Endometrium (tissue), 2 donors: ENCODE data around the gene VAT1L.
"Not testable (repeated sequence)": the region's sequence is repeated elsewhere in the genome, so short reads cannot be mapped to it uniquely, and the experiment has no call there.

Experiments
- FAIRE-seq: peaks from 2 replicates; lab custom pipeline; 2012; peaks lifted over from hg19 to GRCh38; lab: Jason Lieb, UNC
- donor health status: control.
- donor health status: control.

Gene VAT1L

DNA sequence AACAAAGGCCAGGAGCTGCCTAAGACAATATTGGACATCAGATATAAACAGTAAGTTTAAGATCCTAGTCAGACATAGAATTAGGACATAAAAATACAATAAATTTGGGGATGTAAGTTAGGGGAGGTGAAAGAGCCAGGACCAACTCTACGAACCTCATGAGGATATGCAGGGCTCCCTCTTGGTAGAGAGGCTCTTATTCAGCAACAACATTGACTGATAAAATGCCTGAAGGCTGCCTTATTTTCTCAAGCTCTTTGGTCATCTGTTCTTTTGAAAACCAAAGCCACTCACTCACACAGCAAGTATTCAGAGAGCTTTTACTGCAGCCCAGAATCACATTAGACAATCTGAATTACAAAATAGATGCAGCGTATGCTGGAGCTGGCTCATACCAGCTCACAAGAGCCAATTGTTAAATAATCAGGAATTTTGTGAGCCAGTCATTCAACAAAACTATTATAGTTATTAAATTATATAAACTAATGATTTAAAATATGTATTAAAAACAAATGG is 125.4 kb downstream of the VAT1L start:
- FAIRE-seq, result no peak

DNA sequence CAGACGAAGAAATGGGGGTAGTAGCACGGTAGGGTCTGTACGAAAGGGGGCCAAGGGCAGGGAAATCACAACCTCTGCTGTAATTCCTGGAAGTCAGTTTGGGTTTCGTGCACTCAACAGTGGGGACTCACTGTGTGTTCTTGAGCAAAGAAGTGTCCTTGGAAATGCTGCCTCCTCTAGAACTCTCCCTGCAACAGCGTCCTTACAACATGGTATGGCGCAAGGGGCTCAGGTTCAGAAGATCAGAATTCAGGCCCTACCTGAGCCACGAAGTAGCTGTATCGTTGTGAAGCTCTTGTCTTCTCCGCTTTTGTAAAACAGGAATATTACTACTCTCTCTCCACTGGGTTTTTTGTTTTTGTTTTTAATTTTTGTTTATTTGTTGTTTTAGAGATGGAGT is 127.7 kb downstream of the VAT1L start:
- no peak for FAIRE-seq

DNA sequence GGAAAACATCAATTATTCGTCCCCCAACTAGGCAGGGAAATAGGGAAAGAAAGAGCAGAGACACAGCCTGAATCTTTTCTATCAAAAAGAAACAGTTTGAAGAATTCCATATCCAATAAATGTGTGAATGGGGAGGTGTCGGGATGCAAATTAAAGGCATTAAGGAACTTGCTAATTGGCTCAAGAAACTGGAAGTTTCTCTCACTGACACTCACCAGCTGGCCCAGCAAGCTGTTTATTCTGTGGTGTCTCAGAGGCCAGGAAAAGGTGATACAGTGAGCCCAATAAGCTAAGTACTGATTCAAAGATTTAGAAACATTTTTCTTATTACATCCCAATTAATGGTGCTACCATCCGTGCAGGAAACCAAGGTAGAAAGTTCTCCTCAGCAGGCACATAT is 129.6 kb downstream of the VAT1L start:
- FAIRE-seq, result no peak

DNA sequence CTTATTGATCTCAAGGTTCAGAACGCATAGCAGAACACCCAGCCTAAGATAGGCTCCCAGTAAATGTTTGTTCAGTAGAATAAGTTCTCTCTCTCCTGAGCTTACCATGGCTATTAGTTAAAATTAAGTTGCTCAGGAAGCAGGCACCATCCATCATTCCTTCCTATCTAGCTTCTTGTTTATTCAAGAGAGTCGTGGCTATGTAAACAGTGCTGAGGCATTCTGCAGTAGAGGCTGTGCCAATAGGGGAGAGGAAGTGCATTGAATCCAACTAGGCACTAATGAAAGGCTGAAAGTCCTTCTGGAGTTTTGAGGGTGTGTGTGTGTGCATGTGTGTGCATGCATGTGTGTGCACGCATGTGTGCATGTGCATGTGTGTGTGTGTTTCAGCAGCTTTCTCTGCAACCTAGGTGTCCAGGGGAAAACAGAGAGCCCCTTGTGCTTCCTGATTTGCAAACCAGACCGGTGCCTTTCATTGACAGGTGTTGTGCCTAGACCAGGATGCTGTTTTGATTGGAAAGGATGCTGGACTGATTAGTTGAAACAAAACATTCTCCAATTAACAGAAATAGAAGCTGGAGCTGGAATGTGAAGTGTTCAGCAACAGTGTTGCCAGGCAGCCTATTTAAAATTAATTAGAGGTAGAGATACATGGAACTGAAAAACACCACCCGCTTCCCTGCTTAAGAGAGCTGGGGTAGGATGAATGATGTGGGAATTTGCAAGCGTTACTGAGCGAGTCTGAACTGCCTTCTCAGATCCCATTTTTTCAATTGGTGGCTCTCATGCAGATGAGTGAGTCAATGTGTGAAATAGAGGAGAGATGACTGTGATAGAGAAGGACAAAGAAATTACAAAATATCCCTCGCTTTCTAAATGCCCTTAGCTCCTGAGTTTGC is 130.7 kb downstream of the VAT1L start:
- no peak for FAIRE-seq

DNA sequence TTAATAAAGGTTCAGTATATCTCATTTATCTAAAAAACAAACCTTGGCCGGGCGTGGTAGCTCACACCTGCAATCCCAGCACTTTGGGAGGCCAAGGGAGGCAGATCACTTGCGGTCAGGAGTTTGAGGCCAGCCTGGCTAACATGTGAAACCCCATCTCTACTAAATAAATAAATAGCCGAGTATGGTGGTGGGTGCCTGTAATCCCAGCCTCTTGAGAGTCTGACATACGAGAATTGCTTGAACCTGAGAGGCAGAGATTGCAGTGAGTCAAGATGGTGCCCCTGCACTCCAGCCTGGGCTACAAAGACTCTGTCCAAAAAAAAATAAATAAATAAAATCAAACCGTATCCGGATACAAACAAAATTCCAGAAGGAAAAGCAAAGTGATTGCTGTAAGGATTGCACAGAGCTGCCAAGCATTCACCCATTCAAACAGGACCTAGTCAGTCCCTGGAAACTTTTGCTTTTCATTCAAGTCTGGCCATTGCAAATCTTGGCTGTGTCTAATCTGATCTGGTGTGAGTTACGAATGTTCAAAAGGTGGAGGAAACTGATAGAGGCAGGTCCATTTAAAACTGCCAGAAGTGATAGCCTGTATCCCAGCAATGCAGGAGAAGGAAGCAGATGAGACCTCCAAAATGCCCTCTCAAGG is 131.5 kb downstream of the VAT1L start:
- no peak for FAIRE-seq

DNA sequence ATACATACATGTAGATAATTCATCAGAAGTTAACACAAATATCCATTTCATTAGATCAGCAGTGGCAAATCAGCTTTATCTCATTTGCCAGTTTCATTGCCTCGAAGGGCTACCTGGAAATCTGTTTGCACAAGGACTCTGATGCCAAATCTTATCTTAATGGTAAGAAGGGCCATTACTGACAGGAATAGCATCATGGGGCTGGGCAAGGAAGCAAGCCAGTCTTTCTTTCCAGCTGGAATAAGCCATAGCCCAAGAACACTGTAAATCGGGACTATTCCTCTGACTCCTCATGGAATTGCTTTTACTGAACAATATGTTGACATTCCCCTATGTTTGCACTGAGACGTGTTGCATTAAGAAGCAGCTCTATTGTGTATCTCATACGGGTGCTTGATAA is 132.6 kb downstream of the VAT1L start:
- FAIRE-seq, result no peak

DNA sequence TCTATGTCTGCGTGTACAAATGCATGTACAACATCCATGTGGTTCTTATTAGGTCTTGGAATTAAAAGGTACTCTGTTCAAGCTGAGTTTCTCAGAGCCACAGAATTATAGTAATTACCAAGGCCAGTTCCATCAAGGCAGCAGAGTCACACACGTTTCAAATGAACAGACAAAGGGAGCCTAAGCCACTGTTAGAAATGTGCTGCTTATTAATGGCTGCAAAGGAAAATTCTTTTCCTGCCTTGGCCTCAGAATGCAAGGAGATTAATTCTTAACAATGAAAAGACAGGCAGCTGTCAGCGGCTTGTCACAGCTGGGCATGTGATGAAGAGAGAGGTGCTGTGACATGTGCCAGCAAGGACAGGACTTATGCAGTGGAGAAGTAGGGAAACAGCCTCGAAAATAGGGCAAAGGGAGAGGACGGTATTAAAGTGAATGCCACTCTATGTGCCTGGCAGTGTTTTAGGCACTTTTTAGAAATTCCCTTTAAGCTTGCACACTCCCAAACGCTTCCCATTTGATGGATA is 133.9 kb downstream of the VAT1L start:
- no peak for FAIRE-seq

DNA sequence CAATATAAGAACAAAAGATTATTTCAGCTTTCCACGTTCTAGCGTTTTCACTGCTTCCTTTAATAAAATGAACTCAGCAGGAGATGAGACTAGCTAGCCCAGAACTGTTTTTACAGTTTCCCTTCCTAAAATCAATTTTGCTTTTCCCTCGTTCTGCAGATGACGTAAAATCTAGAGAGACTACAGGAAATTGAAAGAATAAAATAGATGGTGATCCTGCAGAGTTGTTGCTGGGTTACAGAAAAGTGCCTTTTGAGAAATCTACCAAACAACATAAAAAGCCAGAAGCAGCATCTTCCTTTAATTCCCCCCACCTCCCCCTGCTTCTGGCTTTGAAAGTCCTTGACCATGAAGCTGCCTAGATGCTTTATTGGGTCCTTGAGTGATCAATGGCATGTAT is 137.2 kb downstream of the VAT1L start:
- no peak for FAIRE-seq

DNA sequence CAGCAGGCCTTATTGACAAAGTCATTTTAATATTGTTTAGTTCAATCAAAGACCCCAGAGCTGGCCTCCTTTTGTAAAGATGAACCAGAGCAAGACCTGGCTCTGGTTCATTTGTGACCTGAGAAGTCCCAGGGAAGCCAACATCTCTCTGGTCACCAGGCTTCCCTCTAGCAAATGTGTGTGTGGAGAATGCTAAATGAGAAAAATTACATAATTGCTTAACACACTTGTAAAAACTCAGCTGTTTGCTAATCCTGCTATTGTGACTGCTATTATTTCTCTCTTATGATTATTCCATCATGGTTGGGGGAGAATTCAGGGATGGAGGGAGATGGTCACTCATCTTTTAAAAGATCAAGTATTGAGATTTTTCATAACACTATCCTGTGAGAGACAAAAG is 139.7 kb downstream of the VAT1L start:
- no peak for FAIRE-seq

DNA sequence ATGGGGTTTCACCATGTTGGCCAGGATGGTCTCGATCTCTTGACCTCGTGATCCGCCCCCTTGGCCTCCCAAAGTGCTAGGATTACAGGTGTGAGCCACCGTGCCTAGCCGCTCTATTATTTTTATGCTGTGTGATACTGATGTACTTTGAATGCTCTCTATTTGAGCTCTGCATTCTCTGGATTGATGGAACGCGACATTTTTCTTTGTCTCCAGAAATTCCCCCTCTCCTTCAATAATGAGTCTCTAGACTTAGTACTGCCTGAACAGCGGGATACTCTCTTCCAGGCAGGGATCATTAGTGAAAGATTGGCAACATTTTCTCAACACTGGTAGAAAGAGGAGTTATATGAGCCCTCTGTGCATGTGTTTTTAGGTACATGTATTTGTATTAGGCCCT is 140.6 kb downstream of the VAT1L start:
- FAIRE-seq, result no peak

DNA sequence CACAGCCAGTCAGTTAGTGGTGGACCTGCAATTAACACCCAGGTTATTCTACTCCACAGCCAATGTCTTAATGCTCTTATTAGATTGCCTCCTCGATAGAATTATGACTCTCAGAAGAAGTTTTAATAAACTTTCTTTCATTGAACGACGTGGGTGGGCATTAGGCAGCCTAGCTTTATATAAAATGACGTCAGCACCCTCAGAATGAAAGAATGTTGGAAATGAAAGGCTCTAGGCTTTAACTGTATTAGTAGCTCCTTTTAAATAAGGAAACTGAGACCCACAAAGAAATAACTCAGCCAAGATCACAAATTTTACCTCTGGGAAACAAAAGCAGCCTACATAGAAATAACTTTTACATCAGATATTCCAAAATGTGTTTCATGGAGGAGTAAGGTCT is 142.7 kb downstream of the VAT1L start:
- no peak for FAIRE-seq

DNA sequence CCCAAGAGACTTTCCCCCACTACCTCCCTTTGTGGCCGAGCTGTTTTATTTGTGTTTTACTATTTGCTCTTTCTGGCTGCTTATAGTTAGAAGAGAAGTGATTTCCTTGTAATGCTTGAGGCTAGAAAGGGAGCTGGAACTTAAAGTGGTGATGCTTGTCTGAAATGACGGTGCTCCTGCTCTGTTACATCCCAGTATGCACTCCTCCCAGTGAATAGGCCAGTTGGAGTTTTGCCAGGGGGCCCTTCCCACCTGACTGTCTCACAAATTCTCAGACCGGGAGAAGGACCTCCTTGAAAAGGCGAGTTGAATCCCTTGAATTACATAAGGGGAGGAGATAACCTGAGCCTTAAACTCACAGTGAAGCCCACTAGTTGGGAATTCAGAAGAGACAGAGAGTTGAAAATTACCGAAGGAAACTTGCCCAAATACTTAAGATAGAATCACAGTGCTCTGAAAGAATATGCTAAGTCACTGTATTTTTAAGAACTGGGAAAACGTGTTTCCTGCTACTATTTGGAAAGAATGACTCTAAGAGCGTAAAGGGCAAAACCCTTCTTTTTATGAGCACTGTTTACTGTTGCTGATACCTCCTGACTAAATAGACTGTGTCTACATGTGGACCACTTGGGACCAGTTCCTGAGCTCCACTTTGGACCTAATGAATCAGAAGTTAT is 149.2 kb downstream of the VAT1L start:
- no peak for FAIRE-seq

DNA sequence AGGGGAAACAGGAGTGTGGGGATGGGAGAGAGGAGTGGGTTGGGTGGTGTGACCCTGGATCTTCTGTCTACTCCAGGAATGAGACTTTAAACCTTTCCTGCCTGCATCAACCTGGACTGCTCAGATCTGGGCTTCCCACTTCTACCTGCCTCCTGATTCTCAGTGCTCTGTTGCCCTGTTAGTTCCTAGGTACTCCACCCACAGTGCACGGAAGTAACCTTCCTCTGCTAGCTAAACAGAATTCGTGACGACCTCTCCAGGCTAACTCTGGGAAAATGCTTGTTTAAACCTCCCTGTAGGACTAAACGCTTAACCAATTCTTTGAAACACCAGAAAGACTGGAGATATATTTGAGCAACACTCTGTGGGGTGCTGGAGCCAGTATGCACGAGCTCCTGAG is 150.5 kb downstream of the VAT1L start:
- FAIRE-seq, result no peak

DNA sequence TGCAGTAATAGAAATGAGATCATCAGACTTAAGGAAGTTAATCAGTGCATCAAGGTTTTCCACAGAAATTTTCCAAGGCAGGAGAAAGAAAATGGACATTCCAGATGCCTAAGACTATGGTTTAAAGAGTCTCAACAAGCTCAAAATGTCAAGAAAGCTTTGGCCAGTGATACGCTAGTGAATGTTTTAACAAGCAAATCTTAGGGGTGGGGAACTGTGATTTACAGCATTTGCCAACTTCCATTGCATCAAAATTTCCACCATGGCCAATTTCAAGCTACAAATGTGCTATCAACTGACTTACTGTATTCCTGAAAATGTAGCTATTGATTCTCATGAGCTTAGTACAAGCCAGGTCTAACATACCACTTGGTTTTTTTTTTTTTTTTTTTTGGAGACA is 151.6 kb downstream of the VAT1L start:
- FAIRE-seq, result no peak

DNA sequence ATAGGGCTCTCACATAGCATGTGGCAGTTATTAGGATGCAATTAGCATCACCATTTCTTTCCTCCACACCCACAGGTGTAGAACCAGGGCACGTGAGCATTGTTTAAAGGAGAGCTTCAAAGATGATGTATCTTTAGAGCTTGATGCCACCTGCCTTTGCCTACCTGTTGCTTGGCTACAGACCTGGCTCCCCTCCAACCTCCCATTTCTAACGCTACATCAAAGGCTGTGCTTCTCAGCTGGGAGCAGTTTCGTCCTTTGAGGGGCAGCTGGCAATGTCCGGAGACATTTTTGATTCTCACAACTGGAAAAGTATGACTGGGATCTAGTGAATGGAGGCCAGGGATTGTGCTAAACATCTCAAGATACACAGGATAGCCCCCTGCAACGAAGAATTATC is 155.4 kb downstream of the VAT1L start:
- FAIRE-seq, result no peak

DNA sequence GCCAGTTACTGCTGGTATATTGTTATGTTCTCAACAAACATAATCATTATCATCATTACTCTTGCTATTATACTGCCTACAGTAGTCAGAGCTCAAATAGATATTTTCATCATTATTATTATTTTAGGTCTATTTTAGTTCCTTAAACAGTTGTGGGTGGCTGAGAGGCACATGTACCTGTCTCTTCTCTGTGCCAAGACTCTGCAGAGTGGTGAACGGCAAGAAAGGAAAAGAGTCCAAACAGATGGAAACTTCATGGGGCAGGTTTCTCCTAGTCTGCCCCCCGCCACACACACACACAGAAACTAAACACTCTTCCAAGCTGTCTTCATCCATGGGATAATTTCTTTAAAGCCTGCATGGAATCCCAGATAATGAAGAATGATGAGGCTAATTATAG is 156.3 kb downstream of the VAT1L start:
- no peak for FAIRE-seq

DNA sequence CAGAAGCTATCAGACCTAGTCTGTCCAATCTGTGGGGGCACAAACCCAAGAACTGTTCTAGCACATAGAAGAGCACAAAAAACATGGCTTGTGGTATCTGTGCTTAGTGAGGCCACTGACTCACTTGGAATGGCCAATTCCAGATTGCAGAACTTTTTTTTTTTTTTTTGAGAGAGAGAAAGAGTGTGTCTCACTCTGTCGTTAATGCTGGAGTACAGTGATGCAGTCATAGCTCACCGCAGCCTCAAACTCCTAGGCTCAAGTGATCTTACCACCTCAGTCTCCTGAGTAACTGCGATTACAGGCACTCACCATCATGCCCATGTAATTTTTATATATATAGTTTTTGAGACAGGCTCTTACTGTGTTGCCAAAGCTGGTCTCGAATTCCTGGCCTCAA is 156.8 kb downstream of the VAT1L start:
- no peak for FAIRE-seq

DNA sequence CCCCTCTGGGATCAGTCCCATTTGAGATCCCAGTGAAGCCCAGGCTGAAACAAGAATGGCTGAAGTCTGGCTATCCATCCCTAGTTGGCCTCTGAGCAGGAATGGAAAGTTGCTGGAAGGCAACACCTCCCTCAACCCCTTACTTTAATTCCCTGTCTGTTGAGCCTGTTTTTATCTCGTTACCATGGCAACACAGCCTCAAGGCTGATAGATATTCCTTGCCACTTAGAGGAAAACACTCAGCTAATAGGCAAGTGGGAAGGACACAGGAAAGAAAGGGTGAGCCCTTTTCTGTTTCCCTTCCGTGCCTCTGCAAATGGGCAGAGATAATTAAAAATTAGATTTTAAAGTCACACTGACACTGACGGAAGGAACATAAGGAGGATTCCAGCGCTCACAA is 158.5 kb downstream of the VAT1L start:
- no peak for FAIRE-seq

DNA sequence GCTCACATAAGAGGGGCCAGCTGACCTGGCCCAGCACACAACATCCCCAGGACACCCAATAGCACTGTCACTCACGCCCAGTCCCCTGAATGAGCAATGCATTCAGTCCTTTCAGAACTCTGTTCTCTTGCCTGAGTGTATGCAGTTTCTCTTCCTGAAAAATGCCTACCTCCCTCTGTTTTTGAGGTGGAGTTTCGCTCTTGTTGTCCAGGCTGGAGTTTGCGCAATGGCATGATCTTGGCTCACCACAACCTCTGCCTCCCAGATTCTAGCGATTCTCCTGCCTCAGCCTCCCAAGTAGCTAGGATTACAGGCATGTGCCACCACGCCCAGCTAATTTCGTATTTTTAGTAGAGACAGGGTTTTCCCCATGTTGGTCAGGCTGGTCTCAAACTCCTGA is 159.2 kb downstream of the VAT1L start:
- FAIRE-seq, result not testable (repeated sequence)

DNA sequence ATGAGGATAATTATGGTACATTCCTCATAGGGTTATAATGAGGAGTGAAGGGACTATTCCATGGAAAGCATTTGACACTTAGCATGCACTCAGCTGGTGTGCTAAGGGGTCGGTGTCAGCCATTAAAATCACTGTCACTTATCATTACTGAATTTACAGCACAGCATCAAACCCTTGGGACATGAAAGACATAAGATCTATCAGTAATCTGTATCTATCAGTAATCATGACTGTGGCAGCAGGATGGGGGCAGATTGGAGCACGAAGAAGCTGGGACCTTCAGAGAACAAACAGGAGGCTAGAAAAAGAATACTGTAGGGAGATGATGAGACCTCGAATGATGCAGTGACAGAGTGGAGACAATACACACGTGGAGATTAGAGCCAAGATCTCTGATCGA is 160.5 kb downstream of the VAT1L start:
- FAIRE-seq, result no peak

DNA sequence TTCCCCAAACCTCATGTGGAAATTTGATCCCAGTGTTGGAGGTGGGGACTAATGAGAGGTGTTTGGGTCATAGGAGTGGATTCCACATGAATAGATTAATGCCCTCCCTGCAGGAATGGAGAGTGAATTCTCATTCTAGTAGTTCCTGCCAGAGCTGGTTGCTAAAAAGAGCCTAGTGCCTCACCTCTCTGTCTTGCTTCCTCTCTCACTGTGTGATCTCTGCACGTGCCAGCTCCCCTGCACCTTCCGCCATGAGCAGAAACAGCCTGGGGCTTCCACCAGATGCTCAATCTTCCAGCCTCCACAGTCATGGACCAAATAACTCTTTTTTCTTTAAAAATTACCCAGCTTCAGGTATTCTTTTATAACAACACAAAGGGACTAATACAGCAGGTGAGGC is 161.1 kb downstream of the VAT1L start:
- FAIRE-seq, result no peak

DNA sequence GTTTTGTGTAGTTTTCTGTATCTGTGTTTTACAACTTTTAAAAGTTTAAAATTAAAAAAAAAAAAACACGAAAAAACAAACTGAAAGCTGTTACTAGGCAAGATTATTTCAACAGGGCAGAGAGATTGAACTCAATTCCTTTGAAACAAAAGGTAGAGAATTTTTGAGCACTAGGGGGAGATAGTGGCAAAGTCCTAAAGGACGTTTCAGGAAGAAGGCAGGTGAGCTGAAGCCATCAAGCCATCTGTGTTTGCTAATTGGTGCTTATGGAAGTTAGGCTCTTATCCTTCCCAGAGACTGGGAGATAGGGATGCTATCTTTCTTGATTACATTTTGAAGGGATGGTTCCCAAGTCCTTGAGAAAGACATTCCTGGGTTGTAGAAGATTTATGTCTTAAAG is 163.4 kb downstream of the VAT1L start:
- FAIRE-seq, result no peak

DNA sequence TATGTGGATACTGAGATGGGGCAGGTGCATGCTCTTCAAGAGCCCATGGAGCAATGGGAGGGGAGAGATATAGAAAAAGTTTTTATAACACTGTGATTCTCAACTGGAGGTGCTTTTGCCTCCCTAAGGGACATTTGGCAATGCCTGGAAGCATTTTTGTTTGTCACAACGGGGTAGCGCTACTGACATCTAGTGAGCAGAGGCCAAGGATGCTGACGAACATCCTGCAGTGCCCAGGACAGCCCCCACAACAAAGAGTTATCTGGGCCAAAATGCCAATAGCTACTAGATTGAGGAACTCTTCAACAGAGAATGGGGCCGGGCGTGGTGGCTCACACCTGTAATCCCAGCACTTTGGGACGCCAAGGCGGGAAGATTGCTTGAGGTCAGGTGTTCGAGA is 166.8 kb downstream of the VAT1L start:
- FAIRE-seq, result no peak
